GDM1 (cell line): ENCODE measurements around the gene ANKRD33.
"Not testable (repeated sequence)": the region's sequence is repeated elsewhere in the genome, so short reads cannot be mapped to it uniquely, and the experiment has no call there.

ENCODE experiments used
- DNase-seq: peaks from one replicate; lab custom pipeline; 2025; lab: John Stamatoyannopoulos, UW

Gene ANKRD33

GRCh38 chr12:51879102-51879501, 8.8 kb upstream of the ANKRD33 start:
- no peak for DNase-seq

GRCh38 chr12:51883295-51883694, 4.6 kb upstream of the ANKRD33 start:
- DNase-seq = no peak

- no peak for DNase-seq
These were observed 3.8 kb upstream of the ANKRD33 start for GRCh38 chr12:51883998-51884675.

- DNase-seq = no peak
These were observed 3.1 kb upstream of the ANKRD33 start for GRCh38 chr12:51884676-51885229.

DNA sequence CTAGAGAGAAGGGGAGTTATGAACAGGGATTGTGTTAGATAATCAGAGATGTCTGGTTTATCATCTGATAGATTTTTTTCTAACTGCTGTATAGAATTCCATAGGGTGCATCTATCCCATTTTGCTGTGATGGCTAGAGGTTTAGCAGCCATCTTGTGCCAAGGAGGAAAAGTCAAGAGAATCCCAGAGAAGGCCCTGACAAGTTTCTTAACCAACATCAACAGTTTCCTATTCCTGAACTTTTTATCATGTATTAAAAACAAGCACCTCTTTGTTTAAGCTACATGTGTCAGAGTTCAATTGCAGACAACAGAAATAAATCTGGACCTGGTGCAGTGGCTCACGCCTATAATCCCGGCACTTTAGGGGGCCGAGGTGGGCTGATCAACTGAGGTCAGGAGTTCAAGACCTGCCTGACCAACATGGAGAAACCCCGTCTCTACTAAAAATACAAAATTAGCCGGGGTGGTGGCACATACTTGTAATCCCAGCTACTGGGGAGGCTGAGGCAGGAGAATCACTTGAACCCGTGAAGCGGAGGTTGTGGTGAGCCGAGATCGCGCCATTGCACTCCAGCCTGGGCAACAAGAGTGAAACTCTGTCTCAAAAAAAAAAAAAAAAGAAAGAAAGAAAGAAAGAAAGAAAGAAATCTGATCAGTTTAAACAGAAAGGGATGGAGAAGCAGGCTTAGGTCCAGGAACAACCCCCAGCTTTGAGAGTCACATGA, 2.4 kb upstream of the ANKRD33 start:
- DNase-seq = not testable (repeated sequence)

DNA sequence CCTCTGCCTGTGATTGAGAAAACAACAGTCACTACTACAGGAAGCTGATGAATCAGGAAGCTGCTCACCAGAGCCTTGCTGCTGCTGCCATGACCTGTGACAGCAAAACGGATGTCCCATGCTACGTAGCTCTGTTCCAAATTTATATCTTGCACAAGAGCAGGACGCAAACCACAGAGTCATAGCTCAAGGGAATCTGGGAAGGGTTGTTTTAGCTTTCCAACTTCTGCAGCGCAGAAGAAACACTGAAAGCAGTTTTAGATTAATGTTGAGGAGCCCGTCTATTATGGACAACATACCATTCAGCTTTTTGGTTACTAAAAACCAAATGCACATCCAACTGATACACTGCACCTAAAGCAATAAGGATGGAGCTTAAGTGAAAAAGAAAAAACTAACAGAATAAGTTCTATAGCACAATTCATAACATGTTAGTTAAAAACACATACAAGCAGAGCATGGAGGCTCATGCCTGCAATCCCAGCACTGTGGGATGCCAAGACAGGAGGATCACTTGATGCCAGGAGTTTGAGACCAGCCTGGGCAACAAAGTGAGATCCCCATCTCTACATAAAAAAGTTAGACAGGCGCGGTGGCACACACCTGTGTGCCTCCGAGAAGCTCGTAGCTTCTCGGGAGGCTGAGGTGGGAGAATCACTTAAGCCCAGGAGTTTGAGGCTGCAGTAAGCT, 1.7 kb upstream of the ANKRD33 start:
- DNase-seq = peak; percentile 62

GRCh38 chr12:51888316-51889215, 663 bp downstream of the ANKRD33 start:
- DNase-seq = no peak

GRCh38 chr12:51889216-51890132, 1.6 kb downstream of the ANKRD33 start:
- DNase-seq = no peak

- DNase-seq = no peak
These were observed 2.2 kb downstream of the ANKRD33 start for GRCh38 chr12:51890133-51890464.

GRCh38 chr12:51890511-51891171, 2.7 kb downstream of the ANKRD33 start:
- no peak for DNase-seq

DNA sequence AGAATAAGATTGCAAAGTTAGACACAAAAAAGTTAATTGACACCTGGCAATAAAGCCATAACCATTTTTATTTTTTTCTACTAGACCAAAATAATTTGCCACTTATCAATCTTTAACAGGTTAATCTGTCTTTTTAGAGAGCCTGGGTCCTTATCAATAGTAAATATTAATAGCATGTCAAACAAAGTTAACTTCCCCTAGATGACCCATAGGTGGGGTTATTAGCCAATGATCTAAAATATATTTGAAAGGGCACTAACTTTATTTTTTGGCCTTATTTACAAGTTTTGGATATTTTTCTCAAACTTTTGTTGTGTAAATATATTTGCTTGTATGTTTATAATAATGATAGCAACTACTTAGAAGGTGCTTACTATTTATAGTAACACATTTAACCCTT, 3.9 kb downstream of the ANKRD33 start:
- DNase-seq = no peak

DNA sequence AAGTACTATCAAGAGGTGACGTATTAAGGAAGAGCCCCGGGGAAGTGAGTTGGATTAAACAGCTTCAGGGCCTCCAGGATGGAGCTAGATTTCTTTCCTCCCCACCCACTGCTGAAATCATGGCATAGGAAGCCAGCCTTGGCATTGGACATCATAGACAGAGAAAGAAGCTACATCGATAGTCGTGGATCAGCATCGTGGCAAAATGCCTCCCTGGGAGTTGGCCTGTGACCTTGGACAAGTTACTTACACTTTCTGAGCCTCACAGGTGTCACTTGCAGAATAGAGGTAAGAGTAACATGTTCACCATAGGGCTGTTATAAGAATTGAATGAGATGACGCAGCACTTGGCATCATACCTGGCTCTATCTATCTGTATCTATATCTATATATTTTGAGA, 5.9 kb downstream of the ANKRD33 start:
- DNase-seq = no peak

GRCh38 chr12:51895378-51896135, 7.7 kb downstream of the ANKRD33 start:
- no peak for DNase-seq

GRCh38 chr12:51896236-51896635, 8.3 kb downstream of the ANKRD33 start:
- DNase-seq = no peak

DNA sequence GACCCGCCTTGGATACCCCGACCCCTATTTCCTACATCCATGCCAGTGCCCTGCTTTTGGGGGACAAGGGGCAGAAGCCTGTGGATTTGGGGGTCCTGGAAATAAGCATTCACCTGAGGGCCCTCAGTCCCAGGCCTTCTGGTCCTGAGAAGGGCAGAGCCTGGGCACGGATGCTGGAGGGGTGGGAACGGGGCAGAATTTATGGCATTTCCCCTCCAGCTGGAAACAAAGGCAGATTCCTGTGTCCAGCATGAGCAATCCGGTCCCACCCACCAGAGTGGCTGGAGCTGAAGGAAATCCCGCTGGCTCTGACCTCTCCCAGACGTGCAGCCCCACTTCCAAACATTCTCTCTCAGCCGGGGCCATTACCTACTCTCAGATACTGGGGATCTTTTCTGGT, 9.3 kb downstream of the ANKRD33 start:
- DNase-seq = no peak

DNA sequence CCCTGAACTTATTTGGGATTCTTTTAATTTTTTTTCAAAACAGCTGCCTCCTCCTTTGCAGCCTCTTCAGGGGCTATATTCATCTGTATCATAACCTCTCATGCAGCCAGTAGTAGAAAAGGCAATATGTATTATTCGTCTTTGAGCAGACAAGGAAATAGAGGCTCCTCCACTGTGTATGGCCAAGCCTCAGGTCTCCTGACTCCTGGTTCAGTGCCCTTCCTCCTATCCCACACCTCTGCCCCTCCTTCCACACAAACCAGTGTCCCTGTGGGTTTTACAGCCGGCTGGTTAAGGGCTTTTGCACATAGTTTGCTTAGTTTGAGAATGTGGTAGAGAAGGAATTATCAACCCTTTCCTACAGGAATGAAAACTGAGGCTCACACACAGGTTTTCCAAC, 10.6 kb downstream of the ANKRD33 start:
- DNase-seq = no peak

- no peak for DNase-seq
These were observed 11.0 kb downstream of the ANKRD33 start for GRCh38 chr12:51898937-51899336.

DNA sequence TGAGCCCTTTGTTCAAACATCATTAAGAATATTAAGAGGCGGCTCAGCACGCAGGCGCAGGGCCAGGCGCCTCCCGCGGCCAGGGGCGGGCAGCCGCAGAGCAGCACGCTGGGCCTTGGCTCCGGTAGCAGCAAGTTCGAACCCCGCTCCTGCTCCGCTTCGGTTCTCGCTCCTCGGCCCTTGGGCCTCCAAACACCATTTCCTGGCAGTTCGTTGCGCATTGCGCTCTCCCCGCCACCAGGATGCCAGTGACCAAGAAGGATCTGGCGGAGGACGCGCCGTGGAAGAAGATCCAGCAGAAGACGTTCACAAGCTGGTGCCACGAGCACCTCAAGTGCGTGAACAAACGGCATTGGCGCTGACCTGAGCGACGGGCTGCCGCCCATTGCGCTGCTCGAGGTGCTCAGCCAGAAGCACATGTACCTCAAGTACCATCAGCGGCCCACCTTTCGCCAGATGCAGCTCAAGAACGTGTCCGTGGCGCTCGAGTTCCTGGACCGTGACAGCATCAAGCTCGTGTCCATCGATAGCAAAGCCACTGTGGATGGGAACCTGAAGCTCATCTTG, 12.5 kb downstream of the ANKRD33 start:
- DNase-seq = no peak

- no peak for DNase-seq
These were observed 13.4 kb downstream of the ANKRD33 start for GRCh38 chr12:51901121-51901817.
